ENCODE results near the gene ANKRD27. TPM values are rescaled to one million over a fixed set of nuclear protein-coding genes. Genes with fewer than 3 reads are reported as not detected.

Gene ANKRD27
- total RNA-seq, 1 experiment from 2014 or later, result 55.5 TPM

- Histone ChIP-seq H3K4me2 (no peak overlapping the region), H3K9me2 (ENCODE audit: insufficient read depth) (no peaks in the 10 kb centered on the region), H4K20me1 (ENCODE audit: insufficient read depth) (no peaks in the 10 kb centered on the region), H3K27ac (no peak overlapping the region), H3K9me3 (ENCODE audit: insufficient read depth, low read depth) (no peaks in the 10 kb centered on the region), H3K4me1 (replicated peaks; ENCODE audit: insufficient read depth) (no peaks in the 10 kb centered on the region), H3K36me3 (ENCODE audit: low read depth) (0 out of 2 replicates have a peak, but pooled peaks cover 6% of the 10 kb centered on the region), H3K4me3 (no peak overlapping the region), H2AFZ (no peak overlapping the region), H3K27me3 (ENCODE audit: insufficient read depth, low read depth) (no peaks in the 10 kb centered on the region), H3F3A (ENCODE audit: insufficient read depth, low read depth) (no peaks in the 10 kb centered on the region), H3K79me2 (ENCODE audit: low read depth) (no peaks in the 10 kb centered on the region)
- no TSS peak for BruUV-seq (replicated peaks)
- ChIA-PET POLR2A (ENCODE audit: unreplicated experiment) (no interaction called here), CTCF (no interaction called here)
- intact Hi-C loops (cut with micrococcal nuclease; ENCODE audit: unreplicated experiment), result no loop called here
- no peak for DNase-seq
- TF ChIP-seq CTCF (conservative IDR thresholded peaks at IDR 0.05) (no peak), EZH2 (IDR thresholded peaks at IDR 0.05; ENCODE audit: low read depth) (no peak)
These were observed 25.2 kb downstream of the ANKRD27 start for GRCh38 chr19:32649751-32650150.

- no peak overlapping the region for H2AFZ ChIP-seq
- H3K4me2 ChIP-seq, result no peak overlapping the region
- no peaks in the 10 kb centered on the region for H3K27me3 ChIP-seq (ENCODE audit: insufficient read depth, low read depth)
- H3F3A ChIP-seq (ENCODE audit: insufficient read depth, low read depth), result no peaks in the 10 kb centered on the region
- H4K20me1 ChIP-seq (ENCODE audit: insufficient read depth), result no peaks in the 10 kb centered on the region
- intact Hi-C loops (cut with micrococcal nuclease; ENCODE audit: unreplicated experiment), result no loop called here
- DNase-seq, result no peak
- ChIA-PET POLR2A (ENCODE audit: unreplicated experiment) (no interaction called here), CTCF (no interaction called here)
- no peaks in the 10 kb centered on the region for H3K9me2 ChIP-seq (ENCODE audit: insufficient read depth)
- H3K9me3 ChIP-seq (ENCODE audit: insufficient read depth, low read depth), result no peaks in the 10 kb centered on the region
- H3K4me3 ChIP-seq, result no peak overlapping the region
- no peak for TF ChIP-seq CTCF (conservative IDR thresholded peaks at IDR 0.05)
- no peak for TF ChIP-seq EZH2 (IDR thresholded peaks at IDR 0.05; ENCODE audit: low read depth)
- no peaks in the 10 kb centered on the region for H3K4me1 ChIP-seq (replicated peaks; ENCODE audit: insufficient read depth)
- H3K36me3 ChIP-seq (ENCODE audit: low read depth), result peaks cover 6% of the 10 kb centered on the region; the same call in 1 of the 2 replicates
- no peaks in the 10 kb centered on the region for H3K79me2 ChIP-seq (ENCODE audit: low read depth)
- no peak overlapping the region for H3K27ac ChIP-seq
- no TSS peak for BruUV-seq (replicated peaks)
These were observed 27.6 kb downstream of the ANKRD27 start for GRCh38 chr19:32647361-32647760.

- no peak for TF ChIP-seq CTCF (conservative IDR thresholded peaks at IDR 0.05)
- no peak for TF ChIP-seq EZH2 (IDR thresholded peaks at IDR 0.05; ENCODE audit: low read depth)
- DNase-seq, result no peak
- Histone ChIP-seq H3K9me2 (ENCODE audit: insufficient read depth) (no peaks in the 10 kb centered on the region), H3K27me3 (ENCODE audit: insufficient read depth, low read depth) (no peaks in the 10 kb centered on the region), H3K4me2 (no peak overlapping the region), H3K36me3 (ENCODE audit: low read depth) (peaks cover 6% of the 10 kb centered on the region; the same call in 1 of the 2 replicates), H3K4me1 (replicated peaks; ENCODE audit: insufficient read depth) (no peaks in the 10 kb centered on the region), H3K9me3 (ENCODE audit: insufficient read depth, low read depth) (no peaks in the 10 kb centered on the region), H3F3A (ENCODE audit: insufficient read depth, low read depth) (no peaks in the 10 kb centered on the region), H4K20me1 (ENCODE audit: insufficient read depth) (no peaks in the 10 kb centered on the region), H2AFZ (no peak overlapping the region), H3K79me2 (ENCODE audit: low read depth) (no peaks in the 10 kb centered on the region), H3K4me3 (no peak overlapping the region), H3K27ac (no peak overlapping the region)
- no TSS peak for BruUV-seq (replicated peaks)
- CTCF ChIA-PET, result no interaction called here
- intact Hi-C loops (cut with micrococcal nuclease; ENCODE audit: unreplicated experiment), result no loop called here
- POLR2A ChIA-PET (ENCODE audit: unreplicated experiment), result no interaction called here
These were observed 28.4 kb downstream of the ANKRD27 start for GRCh38 chr19:32646556-32646955.

Data from PC-9 (cell line).